Measurements from ENCODE around the gene SEC61B.

SEC61B gene

DNA sequence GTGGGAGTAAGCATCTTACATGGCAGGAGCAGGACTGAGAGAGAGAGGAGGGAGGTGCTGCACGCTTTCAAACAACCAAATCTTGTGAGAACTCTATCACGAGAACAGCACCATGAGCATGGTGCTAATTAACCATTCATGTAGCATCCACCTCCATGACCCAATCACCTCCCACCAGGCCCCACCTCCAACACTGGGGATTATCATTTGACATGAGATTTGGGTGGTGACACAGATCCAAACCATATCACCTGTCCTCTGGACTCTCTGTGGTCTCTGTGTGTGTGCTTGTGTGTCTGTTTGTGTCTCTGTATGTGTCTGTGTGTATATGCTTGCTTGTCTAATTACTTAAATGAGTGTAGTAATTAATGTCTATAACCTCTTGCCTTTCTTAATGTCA lies 31.1 kb downstream of the SEC61B start:
- Histone ChIP-seq H3K9me3 (no peaks in the 10 kb centered on the region), H4K20me1 (no peaks in the 10 kb centered on the region), H3K27me3 (no peaks in the 10 kb centered on the region), H3K4me3 (no peak overlapping the region), H3K36me3 (no peaks in the 10 kb centered on the region), H3K27ac (no peak overlapping the region), H3K4me2 (no peak overlapping the region), H3K9ac (no peak overlapping the region), H3K4me1 (peaks cover 8% of the 10 kb centered on the region)
- no peak for TF ChIP-seq Cebpa-rat (IDR thresholded peaks at IDR 0.05)

- Histone ChIP-seq H4K20me1 (no peaks in the 10 kb centered on the region), H3K9me3 (no peaks in the 10 kb centered on the region), H3K27me3 (no peaks in the 10 kb centered on the region), H3K4me3 (no peak overlapping the region), H3K4me1 (peaks cover 8% of the 10 kb centered on the region), H3K9ac (no peak overlapping the region), H3K27ac (peak overlapping the region; percentile 35; the same call in 1 of the 2 replicates), H3K4me2 (peak overlapping the region; percentile 50), H3K36me3 (no peaks in the 10 kb centered on the region)
- no peak for TF ChIP-seq Cebpa-rat (IDR thresholded peaks at IDR 0.05)
These were observed 31.8 kb downstream of the SEC61B start for GRCh38 chr9:99253772-99254431.

DNA sequence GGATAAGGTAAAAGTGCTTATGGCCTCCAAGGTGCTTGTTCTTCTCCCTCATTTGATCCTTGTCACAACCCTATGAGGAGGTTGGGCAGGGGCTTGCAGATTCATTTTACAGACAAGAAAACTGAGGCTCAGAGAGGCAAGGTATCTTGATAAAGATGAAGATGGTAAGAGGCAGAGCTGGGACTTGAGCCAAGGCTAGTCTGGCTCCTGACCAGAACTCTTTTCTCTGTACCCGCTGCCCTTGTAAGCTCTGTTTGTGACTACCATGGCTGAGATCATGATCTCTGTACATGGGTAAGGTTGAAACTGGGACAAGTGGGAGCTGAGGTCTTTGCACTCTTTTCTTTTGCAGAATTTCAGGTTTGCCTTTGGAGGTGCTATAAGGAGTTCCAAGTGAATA lies 33.6 kb downstream of the SEC61B start:
- Histone ChIP-seq H3K9ac (no peak overlapping the region), H4K20me1 (no peaks in the 10 kb centered on the region)

DNA sequence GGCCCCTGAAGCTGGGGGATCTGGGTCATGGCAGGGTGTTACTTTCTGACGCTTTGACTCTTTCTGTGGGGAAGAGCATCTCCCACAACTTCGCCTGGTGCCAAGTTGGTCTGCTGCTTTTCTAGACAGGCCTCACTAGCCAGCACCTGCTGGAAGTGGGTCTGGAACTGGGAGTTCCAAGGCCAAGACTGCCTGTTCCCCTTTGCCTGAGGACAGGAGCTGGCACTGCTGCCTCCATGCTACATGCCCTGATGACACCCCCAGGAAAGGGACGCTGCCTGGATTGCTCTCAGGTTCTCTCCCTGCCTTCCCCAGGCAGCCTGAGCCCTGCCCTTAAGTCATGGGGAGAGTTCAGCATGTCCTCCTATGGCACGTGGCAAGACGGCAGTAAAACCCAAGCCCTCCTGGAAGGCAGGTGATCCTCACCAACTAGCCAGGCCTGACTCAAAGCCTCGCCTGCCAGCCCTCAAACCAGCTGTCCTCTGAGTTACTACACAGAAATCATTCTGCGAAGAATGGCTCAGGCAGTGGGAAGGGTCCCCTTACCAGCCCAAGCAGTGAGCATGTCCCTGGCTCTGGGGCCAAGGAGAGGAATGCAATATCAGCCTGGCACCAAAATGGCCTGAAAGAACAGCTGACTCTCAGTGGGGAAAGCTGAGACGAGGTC lies 35.8 kb downstream of the SEC61B start:
- Histone ChIP-seq H3K4me2 (no peak overlapping the region), H3K9ac (no peak overlapping the region), H3K27me3 (no peaks in the 10 kb centered on the region), H3K27ac (no peak overlapping the region), H3K9me3 (no peaks in the 10 kb centered on the region), H4K20me1 (no peaks in the 10 kb centered on the region), H3K4me1 (peaks cover 18% of the 10 kb centered on the region), H3K4me3 (no peak overlapping the region), H3K36me3 (no peaks in the 10 kb centered on the region)
- TF ChIP-seq Cebpa-rat (IDR thresholded peaks at IDR 0.05), result no peak

More for the DNA sequence above, 33.6 kb downstream of the SEC61B start:
- Histone ChIP-seq H3K9me3 (no peaks in the 10 kb centered on the region), H3K4me3 (no peak overlapping the region), H3K4me1 (peaks cover 18% of the 10 kb centered on the region), H3K27ac (no peak overlapping the region), H3K27me3 (no peaks in the 10 kb centered on the region), H3K36me3 (no peaks in the 10 kb centered on the region), H3K4me2 (no peak overlapping the region)
- TF ChIP-seq Cebpa-rat (IDR thresholded peaks at IDR 0.05), result no peak

GRCh38 chr9:99259231-99259918 lies 37.3 kb downstream of the SEC61B start:
- no peak for TF ChIP-seq Cebpa-rat (IDR thresholded peaks at IDR 0.05)
- no peaks in the 10 kb centered on the region for H3K27me3 ChIP-seq
- no peak overlapping the region for H3K27ac ChIP-seq
- H3K4me3 ChIP-seq, result no peak overlapping the region
- H3K36me3 ChIP-seq, result no peaks in the 10 kb centered on the region
- no peaks in the 10 kb centered on the region for H4K20me1 ChIP-seq
- no peak overlapping the region for H3K9ac ChIP-seq
- no peak overlapping the region for H3K4me2 ChIP-seq
- H3K4me1 ChIP-seq, result peaks cover 9% of the 10 kb centered on the region
- H3K9me3 ChIP-seq, result no peaks in the 10 kb centered on the region

DNA sequence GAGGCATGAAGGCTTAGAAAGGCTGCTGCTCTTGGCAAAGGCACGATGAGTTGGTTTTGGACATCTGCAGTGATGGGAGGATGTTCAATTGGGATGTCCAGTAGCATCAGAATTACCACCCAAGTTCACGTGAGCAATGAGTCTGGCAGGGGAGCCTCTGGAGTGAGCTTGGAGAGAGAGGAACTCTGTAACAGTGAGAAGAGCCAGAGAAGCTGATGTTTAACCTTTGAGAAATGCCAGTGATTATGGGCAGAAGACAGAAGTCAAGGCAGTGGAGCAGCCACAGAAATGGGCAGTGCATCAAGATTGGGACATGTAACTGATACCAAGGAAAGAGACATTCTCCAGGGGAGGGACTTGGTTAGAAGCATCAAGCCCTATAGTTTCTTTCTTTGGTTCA lies 39.8 kb downstream of the SEC61B start:
- H3K27ac ChIP-seq, result no peak overlapping the region
- no peaks in the 10 kb centered on the region for H3K36me3 ChIP-seq
- H3K4me3 ChIP-seq, result no peak overlapping the region
- H3K27me3 ChIP-seq, result no peaks in the 10 kb centered on the region
- no peaks in the 10 kb centered on the region for H4K20me1 ChIP-seq
- H3K9ac ChIP-seq, result no peak overlapping the region
- no peak for TF ChIP-seq Cebpa-rat (IDR thresholded peaks at IDR 0.05)
- no peak overlapping the region for H3K4me2 ChIP-seq
- no peaks in the 10 kb centered on the region for H3K9me3 ChIP-seq
- H3K4me1 ChIP-seq, result peaks cover 17% of the 10 kb centered on the region

DNA sequence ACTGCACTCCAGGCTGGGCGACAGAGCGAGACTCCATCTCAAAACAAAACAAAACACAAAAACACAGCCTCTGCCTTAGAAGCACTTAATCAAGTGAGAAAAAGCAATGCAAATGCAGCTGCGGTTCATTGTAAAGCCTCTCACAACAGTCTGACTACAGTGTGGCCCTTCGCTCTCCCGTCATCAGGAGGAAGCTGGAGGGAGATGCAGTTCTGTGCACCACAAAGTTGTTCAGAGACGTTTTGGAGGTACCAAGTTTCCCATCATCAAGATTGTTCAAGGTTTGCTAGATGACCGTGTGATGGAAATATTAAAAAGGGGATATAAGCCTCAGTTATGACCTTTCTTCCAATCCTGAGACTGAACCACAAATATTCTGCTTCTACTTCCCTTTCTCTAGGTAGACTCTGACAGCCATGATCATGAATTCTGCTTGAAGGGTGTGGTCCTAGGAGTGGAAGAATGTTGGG lies 40.9 kb downstream of the SEC61B start:
- Histone ChIP-seq H3K4me3 (no peak overlapping the region), H3K9ac (no peak overlapping the region), H3K27me3 (no peaks in the 10 kb centered on the region), H3K4me2 (no peak overlapping the region), H3K36me3 (no peaks in the 10 kb centered on the region), H3K27ac (no peak overlapping the region), H3K9me3 (no peaks in the 10 kb centered on the region), H3K4me1 (peaks cover 18% of the 10 kb centered on the region), H4K20me1 (no peaks in the 10 kb centered on the region)
- TF ChIP-seq Cebpa-rat (IDR thresholded peaks at IDR 0.05), result no peak

GRCh38 chr9:99264070-99264680 lies 42.1 kb downstream of the SEC61B start:
- H3K4me1 ChIP-seq, result peaks cover 17% of the 10 kb centered on the region
- no peak overlapping the region for H3K4me2 ChIP-seq
- no peak overlapping the region for H3K4me3 ChIP-seq
- H3K9me3 ChIP-seq, result no peaks in the 10 kb centered on the region
- no peaks in the 10 kb centered on the region for H4K20me1 ChIP-seq
- H3K9ac ChIP-seq, result no peak overlapping the region
- no peaks in the 10 kb centered on the region for H3K27me3 ChIP-seq
- H3K27ac ChIP-seq, result no peak overlapping the region
- H3K36me3 ChIP-seq, result no peaks in the 10 kb centered on the region
- no peak for TF ChIP-seq Cebpa-rat (IDR thresholded peaks at IDR 0.05)

GRCh38 chr9:99265691-99266090 lies 43.6 kb downstream of the SEC61B start:
- no peak for TF ChIP-seq Cebpa-rat (IDR thresholded peaks at IDR 0.05)
- Histone ChIP-seq H3K9me3 (no peaks in the 10 kb centered on the region), H3K36me3 (no peaks in the 10 kb centered on the region), H3K4me3 (no peak overlapping the region), H3K4me1 (peaks cover 8% of the 10 kb centered on the region; the same call in 1 of the 2 replicates), H3K4me2 (no peak overlapping the region), H3K27ac (no peak overlapping the region), H3K27me3 (no peaks in the 10 kb centered on the region), H3K9ac (no peak overlapping the region), H4K20me1 (no peaks in the 10 kb centered on the region)

All from BLaER1 (cell line).